ENCODE data around the gene VASN.

Gene VASN

DNA sequence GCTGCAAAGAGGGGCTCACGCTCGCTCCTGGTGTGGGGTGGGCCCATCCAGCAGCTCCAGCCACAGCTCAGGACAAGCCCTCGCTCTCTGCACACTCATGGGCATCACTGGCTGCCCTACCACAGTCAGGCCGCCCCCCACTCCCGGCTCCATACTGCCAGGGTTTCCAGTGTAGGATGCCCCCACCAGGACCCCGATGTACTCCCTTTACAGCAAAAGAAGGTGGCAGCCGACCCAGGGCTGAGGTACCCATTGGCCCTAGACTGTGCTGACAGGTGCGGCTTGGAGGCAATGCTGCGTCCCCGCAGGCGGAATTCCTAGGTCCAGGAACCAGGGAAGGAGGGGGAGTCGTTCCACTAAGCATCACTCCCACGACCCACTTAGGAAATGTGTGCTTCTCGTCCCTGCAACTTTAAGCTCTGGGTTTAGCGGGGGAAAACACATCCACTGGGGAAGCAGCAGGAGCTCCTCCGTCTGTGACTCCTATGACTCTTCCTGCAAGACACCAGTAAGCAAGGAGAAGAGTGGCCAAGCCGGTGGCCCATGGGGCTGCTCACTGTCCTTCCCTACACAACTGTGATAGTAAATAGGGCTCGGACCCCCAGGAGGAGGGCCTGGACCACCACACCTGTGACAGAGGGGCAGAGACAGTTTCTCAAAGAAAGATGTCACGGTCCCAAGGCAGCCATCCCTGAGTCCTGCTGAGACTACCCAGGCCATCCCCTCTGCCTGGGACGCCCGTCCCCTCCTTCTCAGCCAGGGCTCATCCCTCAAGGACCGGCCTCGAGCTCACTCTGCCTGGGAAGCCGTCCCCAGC, 31.7 kb downstream of the VASN start:
- DNase-seq (ENCODE audit: low read depth), result no peak

- no peak for DNase-seq (ENCODE audit: low read depth)
These were observed 32.8 kb downstream of the VASN start for GRCh38 chr16:4404247-4404966.

GRCh38 chr16:4404967-4405696, 33.5 kb downstream of the VASN start:
- no peak for DNase-seq (ENCODE audit: low read depth)

GRCh38 chr16:4407543-4408322, 36.1 kb downstream of the VASN start:
- DNase-seq (ENCODE audit: low read depth), result no peak

DNA sequence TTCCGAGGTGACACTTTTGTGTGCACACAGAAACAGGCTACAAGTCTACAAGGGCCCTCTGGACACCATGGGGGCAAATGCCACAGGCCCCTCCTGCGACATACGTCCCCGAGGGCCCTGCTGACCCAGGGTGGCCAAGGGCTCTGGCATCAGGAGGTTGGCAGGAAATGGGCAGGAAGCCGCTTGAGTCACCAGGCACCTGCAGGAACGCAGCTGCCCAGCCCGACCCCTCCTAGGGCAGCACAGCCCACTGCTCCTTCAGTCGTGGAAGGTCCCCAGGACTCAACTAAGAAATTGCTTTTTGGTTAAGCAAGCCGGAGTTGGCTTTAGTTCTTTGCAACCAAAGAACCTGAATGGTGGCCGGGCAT, 36.7 kb downstream of the VASN start:
- DNase-seq (ENCODE audit: low read depth), result no peak

GRCh38 chr16:4409081-4409932, 37.7 kb downstream of the VASN start:
- DNase-seq (ENCODE audit: low read depth), result no peak

DNA sequence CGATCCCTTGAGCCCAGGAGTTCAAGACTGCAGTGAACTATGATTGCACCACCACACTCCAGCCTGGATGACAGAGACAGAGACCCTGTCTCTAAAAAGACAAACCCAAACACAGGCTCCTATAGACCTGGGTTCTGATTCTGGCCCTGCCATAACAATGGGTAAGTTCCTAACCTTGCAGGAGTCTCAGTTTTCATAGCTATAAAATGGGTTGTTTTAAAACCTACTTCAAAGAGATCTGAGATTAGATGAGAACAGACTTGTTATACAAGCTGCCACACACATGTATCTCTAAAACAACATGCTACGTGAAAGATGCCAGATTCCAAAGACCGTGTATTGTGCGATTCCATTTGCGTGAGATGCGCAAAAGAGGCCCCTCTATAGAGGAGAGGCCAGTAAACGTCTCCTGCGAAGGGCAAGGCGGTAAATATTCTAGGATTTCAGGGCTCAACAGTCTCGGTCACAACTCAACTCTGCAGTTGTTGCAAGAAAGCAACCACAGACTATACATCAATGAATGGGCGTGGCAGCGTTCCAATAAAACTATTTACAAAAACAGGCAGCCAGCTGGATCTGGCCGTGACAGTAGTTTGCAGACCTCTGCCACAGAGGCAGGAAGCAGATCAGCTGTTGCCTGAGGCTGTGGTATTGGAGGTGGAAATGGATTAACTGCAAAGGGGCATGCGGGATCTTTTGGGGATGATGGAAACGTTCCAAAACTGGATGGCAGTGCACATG, 38.9 kb downstream of the VASN start:
- DNase-seq (ENCODE audit: low read depth), result no peak

DNA sequence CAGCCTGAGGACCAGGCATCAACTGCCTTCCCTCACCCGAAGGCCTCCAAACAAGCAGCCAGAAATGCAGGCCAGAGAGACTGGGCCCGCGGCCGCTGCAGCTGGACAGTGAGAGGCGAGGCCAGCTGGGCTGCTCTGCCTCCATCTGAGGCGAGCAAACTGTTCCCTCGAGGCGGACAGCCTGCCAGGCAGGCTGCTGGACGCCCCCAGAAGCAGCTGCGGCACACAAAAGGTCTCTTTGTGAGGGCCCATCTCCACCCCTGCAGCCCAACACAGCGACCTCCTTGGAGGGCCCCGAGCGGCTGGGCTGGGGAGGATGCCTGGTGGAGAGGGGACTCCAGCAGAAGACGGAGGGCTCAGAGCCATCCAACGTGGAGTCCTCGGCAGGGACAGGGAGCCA, 40.0 kb downstream of the VASN start:
- no peak for DNase-seq (ENCODE audit: low read depth)

DNA sequence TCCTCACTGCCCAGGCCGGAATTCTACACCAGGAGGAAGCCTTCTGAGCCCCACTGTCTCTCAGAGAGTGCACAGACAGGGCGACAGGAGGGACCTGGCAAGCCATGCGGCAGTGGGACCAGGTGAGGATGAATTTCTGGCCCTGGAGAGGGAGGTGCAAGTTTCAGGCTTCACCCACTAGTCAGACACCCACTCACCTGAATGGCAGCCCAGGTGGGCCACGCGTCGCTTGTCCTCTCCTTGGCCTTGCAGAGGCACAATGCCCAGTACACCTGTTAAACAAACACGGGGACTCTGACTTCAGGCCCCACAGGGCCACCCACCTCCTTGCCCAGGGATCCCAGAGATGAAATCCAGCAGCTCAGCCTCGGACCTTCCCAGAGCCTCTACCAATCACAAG, 40.5 kb downstream of the VASN start:
- DNase-seq (ENCODE audit: low read depth), result no peak

DNA sequence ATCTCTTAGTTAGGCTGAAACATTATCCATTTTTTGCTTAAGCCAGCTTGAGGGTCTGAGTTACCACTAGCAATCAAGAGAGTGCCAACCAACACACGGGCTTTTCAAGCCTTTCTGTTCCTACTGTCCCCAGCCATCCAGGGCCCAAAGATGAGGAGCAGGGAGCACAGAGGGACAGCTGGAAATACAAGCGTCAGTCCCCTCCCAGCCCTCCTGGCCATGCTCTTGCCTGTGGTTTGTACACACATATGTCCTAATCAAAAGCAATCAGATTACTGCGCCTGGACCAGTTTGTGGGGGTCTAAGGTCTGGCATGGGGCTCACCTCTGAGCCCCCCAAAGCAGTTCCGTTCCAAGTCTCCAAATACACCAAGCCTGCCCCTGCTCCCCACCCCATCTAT, 41.2 kb downstream of the VASN start:
- DNase-seq (ENCODE audit: low read depth), result no peak

GRCh38 chr16:4414187-4414917, 42.7 kb downstream of the VASN start:
- DNase-seq (ENCODE audit: low read depth), result peak; percentile 69

- DNase-seq (ENCODE audit: low read depth), result peak; percentile 48
These were observed 44.0 kb downstream of the VASN start for GRCh38 chr16:4415538-4416199.

GRCh38 chr16:4416200-4417032, 44.8 kb downstream of the VASN start, which contains the start of gene CORO7:
Gene CORO7, minus strand, starts transcription at chr16:4416596. Its CDS starts 78 bp downstream, at chr16:4416518.
- peak; percentile 99 for DNase-seq (ENCODE audit: low read depth)

GRCh38 chr16:4419402-4419959, 47.8 kb downstream of the VASN start:
- DNase-seq (ENCODE audit: low read depth), result no peak

GRCh38 chr16:4420505-4421105, 49.0 kb downstream of the VASN start:
- DNase-seq (ENCODE audit: low read depth), result no peak

- peak; percentile 90 for DNase-seq (ENCODE audit: low read depth)
These were observed 53.9 kb downstream of the VASN start, which contains the start of gene DNAJA3 for GRCh38 chr16:4425378-4426020. Gene DNAJA3, plus strand, starts transcription at chr16:4425868. Its CDS starts 14 bp downstream, at chr16:4425882.

All from activated T-helper 1 cell treated with Interleukin-2 at 50 U/mL for 16 hours (primary cell).